Coronary artery (tissue), 2 donors: Measurements from ENCODE around the gene UNC13B.

Experiments used
- DNase-seq: peaks from one replicate; pipeline ENCODE4 v3.0.0-alpha.2; 2017; ENCODE audit warnings: low spot score
- H3K27ac ChIP-seq, 2 donors: fragments of 200-600 bp; sonication (generic); one replicate each; pipeline ENCODE4 v1.5.1; 2016 to 2019
- H3K4me3 ChIP-seq: fragments of 200-600 bp; sonication (generic); 2 replicates; pipeline ENCODE4 v1.5.1; 2016; ENCODE audit warnings: mild to moderate bottlenecking, moderate library complexity
- CTCF ChIP-seq: fragments of 200-600 bp; sonication (generic); IDR thresholded peaks from one replicate; pipeline ENCODE4 v1.5.1; 2019; ENCODE audit warnings: antibody characterized with exemption

Gene UNC13B

GRCh38 chr9:35269919-35270318 lies 108.1 kb downstream of the UNC13B start:
- TF ChIP-seq CTCF = no peak
- H3K27ac ChIP-seq = peak overlapping the region in 1 of 2 donors; percentile 45
- no peak overlapping the region for H3K4me3 ChIP-seq
- no peak for DNase-seq

GRCh38 chr9:35271637-35272036 lies 109.8 kb downstream of the UNC13B start:
- DNase-seq = no peak
- TF ChIP-seq CTCF = no peak
- H3K4me3 ChIP-seq = no peak overlapping the region
- H3K27ac ChIP-seq = no peak overlapping the region

DNA sequence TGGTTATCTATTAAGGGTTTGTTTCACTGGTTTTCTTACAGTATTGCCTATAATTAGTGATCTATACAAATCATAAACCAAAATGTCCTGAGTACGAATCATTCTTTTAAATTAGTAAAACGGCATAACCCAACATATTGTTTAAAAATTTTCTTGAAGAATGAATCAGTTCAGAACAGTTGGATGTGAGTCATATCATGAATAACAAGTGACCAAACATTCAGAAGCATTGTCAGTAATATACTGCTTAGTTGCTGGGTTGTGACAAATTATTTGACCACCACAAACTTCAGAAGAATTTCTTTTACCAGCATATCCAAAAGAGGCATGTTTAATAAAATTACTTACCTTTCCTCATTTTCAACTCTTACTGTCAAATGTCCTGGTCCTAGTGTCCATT lies 111.2 kb downstream of the UNC13B start:
- TF ChIP-seq CTCF = no peak
- Histone ChIP-seq H3K27ac (no peak overlapping the region), H3K4me3 (no peak overlapping the region)
- DNase-seq = no peak

DNA sequence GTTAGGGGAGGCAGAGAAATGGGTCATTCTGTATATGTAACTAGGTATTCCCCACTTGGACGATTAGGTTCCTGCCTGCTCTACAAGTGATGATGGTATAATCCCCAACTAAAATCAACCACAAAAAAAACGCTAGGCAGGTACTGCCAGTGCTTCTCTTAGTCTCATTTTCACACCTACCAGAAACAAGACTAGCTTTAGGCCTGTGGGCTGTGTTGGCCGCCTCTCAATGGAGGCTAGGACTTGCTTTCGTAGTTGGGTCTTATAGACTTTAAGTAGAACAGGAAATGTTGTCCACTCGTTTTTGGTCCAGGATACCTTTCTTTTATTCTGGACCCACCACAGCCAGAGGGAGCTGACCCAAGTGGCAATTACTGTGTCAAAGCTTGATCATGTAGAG lies 111.8 kb downstream of the UNC13B start:
- H3K4me3 ChIP-seq = no peak overlapping the region
- no peak overlapping the region for H3K27ac ChIP-seq
- no peak for TF ChIP-seq CTCF
- no peak for DNase-seq

DNA sequence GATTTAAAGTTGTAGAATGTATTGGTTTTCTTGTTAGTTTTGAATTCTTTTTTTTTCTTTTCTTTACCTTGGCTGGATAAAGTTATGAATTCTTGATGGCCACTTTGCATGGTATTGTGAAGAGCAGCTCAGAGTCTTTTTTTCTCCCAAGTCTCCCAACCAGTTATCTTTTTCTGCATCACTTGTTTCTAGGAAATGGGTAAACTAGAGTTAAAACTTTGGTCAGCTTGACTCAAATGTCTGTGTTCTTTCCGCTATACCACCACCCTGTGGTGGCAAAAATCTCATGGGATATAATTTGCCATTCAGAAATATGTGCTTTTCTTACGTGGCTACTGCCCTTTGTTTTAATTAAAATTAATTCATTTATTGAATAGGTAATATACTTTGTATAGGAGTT lies 113.2 kb downstream of the UNC13B start:
- no peak overlapping the region for H3K4me3 ChIP-seq
- DNase-seq = no peak
- no peak overlapping the region for H3K27ac ChIP-seq
- TF ChIP-seq CTCF = no peak

GRCh38 chr9:35277171-35277520 lies 115.3 kb downstream of the UNC13B start:
- DNase-seq = no peak
- peak overlapping the region; percentile 39 for H3K27ac ChIP-seq
- TF ChIP-seq CTCF = no peak
- peak overlapping the region; percentile 50 for H3K4me3 ChIP-seq

DNA sequence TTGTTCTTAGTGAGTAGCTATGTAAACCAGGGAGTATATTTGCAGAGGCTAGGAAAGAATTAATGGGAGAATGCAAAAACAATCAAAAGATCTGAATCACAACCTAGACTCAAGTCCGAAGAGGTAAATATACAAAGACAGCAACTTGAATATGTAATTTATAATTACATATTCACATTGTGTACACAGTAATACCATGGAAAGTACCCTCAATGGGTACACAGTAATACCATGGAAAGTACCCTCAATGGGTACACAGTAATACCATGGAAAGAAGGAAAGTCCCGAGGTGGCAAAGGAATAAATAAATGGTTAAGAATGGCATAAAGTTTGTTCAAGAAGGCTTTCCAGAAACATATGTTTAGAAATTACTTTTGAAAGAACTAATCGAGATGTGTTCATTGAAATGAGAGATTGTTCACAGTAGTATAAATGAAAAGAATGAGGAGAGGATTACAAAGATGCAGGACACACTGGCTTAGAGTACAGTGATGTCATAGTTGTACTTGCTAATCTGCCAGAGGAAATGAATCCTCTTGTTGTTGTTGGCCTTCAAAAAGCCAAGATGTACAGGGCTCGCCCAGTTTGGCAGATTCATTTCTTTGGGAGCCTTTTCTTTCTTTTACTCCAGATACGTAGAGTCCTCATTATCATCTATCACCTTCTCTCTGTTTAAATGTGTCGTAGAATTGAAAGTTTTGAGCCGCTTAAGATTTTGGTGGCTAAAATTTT lies 116.0 kb downstream of the UNC13B start:
- no peak for DNase-seq
- no peak for TF ChIP-seq CTCF
- Histone ChIP-seq H3K4me3 (peak overlapping the region; percentile 20), H3K27ac (peak overlapping the region; percentile 39)
